ENCODE measurements around the gene DDX54. TPM values are rescaled to one million over a fixed set of nuclear protein-coding genes. Genes with fewer than 3 reads are reported as not detected.

Gene DDX54
- total and polyA plus RNA-seq, 12 donors, result 27.9 to 109 (median 70.0) TPM

DNA sequence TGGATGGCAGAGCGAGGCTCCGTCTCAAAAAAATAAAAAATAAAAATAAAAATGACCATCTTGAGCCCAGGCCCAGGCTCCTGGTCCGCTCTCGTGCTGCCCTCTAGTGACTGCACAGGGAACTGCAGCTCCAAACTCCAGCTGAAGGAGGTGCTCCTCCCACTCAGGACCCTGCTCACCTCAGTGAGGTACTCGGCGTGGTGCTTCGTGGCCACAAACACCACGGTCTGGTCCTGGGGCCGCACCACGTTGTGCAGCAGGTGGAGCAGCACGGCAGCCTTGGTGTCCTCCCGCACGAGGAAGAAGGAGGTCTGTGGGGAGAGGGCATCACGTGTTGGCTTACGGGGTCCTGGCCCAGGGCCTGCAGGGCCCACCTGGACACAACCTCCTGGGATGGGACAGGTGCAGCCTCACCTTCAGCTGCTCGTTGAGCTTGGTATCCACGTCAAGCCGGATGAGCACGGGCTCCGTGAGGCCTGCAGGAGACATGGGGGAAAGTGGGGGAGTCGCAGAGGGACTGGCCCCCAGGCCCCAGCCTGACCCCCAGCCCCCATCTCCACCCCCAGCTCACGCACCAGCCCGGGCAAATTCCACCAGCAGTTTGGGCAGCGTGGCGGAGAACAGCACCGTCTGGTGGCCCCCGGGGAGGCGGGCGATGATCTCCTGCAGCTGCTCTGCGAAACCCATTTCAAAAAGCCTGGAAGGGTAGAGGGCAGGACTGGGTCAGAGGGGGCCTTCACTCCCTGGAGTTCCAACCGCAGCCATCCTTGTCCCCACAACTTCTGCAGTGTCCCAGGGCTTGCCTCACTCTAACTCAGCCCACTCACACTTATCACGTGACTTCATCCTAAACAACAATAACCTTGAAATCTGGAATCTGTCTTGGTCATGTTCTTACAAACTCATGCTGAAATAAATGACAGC lies 10.6 kb downstream of the DDX54 start:
- WGBS, 4 donors, result 30 to 51% (median 43%) methylated on average over 9 to 32 of the region's 32 CpGs
- intact Hi-C loops (cut with DNase I), result loop anchor here (2.0 to 5.0 kb wide), 2 partner anchors 122 to 126 kb away; no protein-coding TSS in a partner anchor
- Histone ChIP-seq H3K4me1 (replicated peaks in 1 of 2) (peaks cover 0 to 10% of the 10 kb centered on the region in 2 donors), H3K4me3 (no peak overlapping the region), H3K9me3 (replicated peaks in 1 of 3) (no peaks in the 10 kb centered on the region), H3K27me3 (no peaks in the 10 kb centered on the region), H3K27ac (no peak overlapping the region), H3K36me3 (replicated peaks in 1 of 2) (peaks cover 0 to 91% of the 10 kb centered on the region in 2 donors)
- DNase-seq, result peak; percentile 75 to 91 (median 84)
- TF ChIP-seq, protein P1, sequence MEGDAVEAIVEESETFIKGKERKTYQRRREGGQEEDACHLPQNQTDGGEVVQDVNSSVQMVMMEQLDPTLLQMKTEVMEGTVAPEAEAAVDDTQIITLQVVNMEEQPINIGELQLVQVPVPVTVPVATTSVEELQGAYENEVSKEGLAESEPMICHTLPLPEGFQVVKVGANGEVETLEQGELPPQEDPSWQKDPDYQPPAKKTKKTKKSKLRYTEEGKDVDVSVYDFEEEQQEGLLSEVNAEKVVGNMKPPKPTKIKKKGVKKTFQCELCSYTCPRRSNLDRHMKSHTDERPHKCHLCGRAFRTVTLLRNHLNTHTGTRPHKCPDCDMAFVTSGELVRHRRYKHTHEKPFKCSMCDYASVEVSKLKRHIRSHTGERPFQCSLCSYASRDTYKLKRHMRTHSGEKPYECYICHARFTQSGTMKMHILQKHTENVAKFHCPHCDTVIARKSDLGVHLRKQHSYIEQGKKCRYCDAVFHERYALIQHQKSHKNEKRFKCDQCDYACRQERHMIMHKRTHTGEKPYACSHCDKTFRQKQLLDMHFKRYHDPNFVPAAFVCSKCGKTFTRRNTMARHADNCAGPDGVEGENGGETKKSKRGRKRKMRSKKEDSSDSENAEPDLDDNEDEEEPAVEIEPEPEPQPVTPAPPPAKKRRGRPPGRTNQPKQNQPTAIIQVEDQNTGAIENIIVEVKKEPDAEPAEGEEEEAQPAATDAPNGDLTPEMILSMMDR (IDR thresholded peaks at IDR 0.05), result peak; percentile 93 to 99 (median 97)
- no peak for TF ChIP-seq POLR2A (IDR thresholded peaks at IDR 0.05)

DNA sequence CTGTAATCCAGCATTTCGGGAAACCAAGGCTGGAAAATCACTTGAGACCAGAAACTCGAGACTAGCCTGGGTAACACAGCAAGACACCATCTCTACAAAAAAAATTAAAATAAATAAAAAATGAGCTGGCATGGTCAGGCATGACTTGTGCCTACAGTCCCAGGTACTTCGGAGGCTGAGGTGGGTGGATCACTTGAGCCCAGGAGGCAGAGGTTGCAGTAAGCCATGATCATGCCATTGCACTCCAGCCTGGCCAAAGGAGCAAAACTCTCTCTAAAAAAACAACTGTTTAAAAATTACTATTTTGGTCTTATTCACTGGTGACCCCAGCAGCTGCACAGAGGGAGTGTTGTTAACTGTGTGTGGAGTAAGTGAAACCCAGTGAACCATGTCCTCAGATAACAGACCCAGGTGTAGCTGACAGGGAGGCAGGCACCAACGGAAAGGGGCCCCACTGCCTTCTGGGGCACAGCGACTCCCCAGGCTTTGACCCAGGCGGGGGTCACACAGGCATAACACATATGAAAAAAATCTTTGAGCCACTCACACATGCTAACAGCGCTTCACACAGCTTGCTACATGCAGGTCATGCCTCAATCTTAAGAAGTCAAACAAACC lies 12.1 kb downstream of the DDX54 start:
- DNase-seq, result no peak
- intact Hi-C loops (cut with DNase I), result loop anchor here in 1 of 2 donors (5.0 kb wide), 1 partner anchor 121 kb away; no protein-coding TSS in a partner anchor

DNA sequence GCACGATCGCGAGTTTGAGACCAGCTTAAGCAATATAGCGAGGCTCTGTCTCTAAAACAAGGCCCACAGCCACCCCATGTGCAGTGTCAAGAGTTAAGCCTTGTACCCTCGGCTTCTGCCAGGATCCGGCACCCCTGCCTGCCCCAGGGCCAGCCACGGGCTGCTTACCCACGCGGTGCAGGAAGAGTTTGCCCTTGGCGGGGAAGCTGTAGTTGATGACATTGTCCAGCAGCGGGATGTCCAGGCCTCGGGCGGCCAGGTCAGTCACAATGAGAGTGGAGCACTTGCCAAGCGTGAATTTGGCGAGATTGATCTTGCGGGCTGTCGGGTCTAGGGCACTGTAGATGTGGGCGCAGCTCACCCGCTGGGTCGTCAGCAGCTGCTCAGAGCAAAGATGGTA lies 13.1 kb downstream of the DDX54 start:
- peaks cover 0 to 91% of the 10 kb centered on the region in 2 donors for H3K36me3 ChIP-seq (replicated peaks in 1 of 2)
- TF ChIP-seq, protein P1 (IDR thresholded peaks at IDR 0.05), result no peak
- no peak for TF ChIP-seq POLR2A (IDR thresholded peaks at IDR 0.05)
- no peak overlapping the region for H3K4me3 ChIP-seq
- no peak for DNase-seq
- H3K4me1 ChIP-seq (replicated peaks in 1 of 2), result peaks cover 0 to 4% of the 10 kb centered on the region in 2 donors
- H3K27ac ChIP-seq, result no peak overlapping the region
- no peaks in the 10 kb centered on the region for H3K9me3 ChIP-seq (replicated peaks in 1 of 3)
- H3K27me3 ChIP-seq, result no peaks in the 10 kb centered on the region
- WGBS, 4 donors, result 88 to 95% (median 91%) methylated on average over 13 to 20 of the region's 20 CpGs
- intact Hi-C loops (cut with DNase I), result loop anchor here in 1 of 2 donors (5.0 kb wide), 1 partner anchor 120 kb away; no protein-coding TSS in a partner anchor

More for the DNA sequence above, 12.1 kb downstream of the DDX54 start:
- no peaks in the 10 kb centered on the region for H3K9me3 ChIP-seq (replicated peaks in 1 of 3)
- no peaks in the 10 kb centered on the region for H3K27me3 ChIP-seq
- TF ChIP-seq, protein P1 (IDR thresholded peaks at IDR 0.05), result no peak
- no peak for TF ChIP-seq POLR2A (IDR thresholded peaks at IDR 0.05)
- no peak overlapping the region for H3K27ac ChIP-seq
- H3K4me3 ChIP-seq, result no peak overlapping the region
- WGBS, 4 donors, result 80 to 88% (median 83%) methylated on average over 7 of the region's 7 CpGs
- peaks cover 0 to 91% of the 10 kb centered on the region in 2 donors for H3K36me3 ChIP-seq (replicated peaks in 1 of 2)
- H3K4me1 ChIP-seq (replicated peaks in 1 of 2), result peaks cover 0 to 4% of the 10 kb centered on the region in 2 donors

DNA sequence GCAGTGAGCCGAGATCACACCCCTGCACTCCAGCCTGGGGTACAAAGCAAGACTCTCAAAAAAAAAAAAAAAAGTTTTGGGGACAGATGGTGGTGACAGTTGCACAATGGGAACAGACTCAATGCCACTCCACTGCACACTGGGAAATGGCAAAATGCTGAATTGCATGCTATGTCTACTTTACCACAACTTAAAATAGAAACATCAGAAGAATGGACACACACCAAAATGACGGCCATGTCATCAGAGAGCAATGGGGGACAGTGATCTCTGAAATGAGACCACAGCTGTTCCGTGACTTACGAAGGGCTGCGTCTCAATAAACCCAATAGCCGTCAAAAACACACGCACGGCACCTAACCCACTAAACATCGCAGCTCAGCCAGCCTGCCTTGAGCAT lies 13.7 kb downstream of the DDX54 start:
- Histone ChIP-seq H3K36me3 (replicated peaks in 1 of 2) (peaks cover 0 to 89% of the 10 kb centered on the region in 2 donors), H3K4me1 (replicated peaks in 1 of 2) (peaks cover 0 to 4% of the 10 kb centered on the region in 2 donors), H3K4me3 (no peak overlapping the region), H3K27ac (no peak overlapping the region), H3K9me3 (replicated peaks in 1 of 3) (no peaks in the 10 kb centered on the region), H3K27me3 (no peaks in the 10 kb centered on the region)
- TF ChIP-seq, protein P1 (IDR thresholded peaks at IDR 0.05), result no peak
- TF ChIP-seq POLR2A (IDR thresholded peaks at IDR 0.05), result no peak
- WGBS, 4 donors, result 93 to 97% (median 95%) methylated on average over 9 of the region's 9 CpGs
- intact Hi-C loops (cut with DNase I), result loop anchor here in 1 of 2 donors (5.0 kb wide), 1 partner anchor 119 kb away; no protein-coding TSS in a partner anchor
- DNase-seq, result no peak

All from adrenal gland (tissue), 12 donors.